SK-N-SH (cell line): ENCODE data around the gene CENPQ. TPM values are rescaled to one million over a fixed set of nuclear protein-coding genes. Genes with fewer than 3 reads are reported as not detected.

Source experiments
- CTCF ChIA-PET: fragments of 300-600, 350-600 bp; formaldehyde crosslinking; extraction: SDS; loops from one replicate; lab custom pipeline; 2021; lab: Yijun Ruan, JAX
- POLR2A ChIA-PET: fragments of 350-600 bp; sonication (Branson Sonifier 250); formaldehyde crosslinking; extraction: SDS; loops from one replicate; lab custom pipeline; 2020; ENCODE audit warnings: antibody characterized with exemption, inconsistent platforms; lab: Yijun Ruan, JAX
- DNase-seq: peaks from one replicate; pipeline ENCODE4 v3.0.0; 2012
- H2AFZ ChIP-seq: fragments of 200-600 bp; sonication (generic); 2 replicates; pipeline ENCODE4 v1.8.1; 2016; ENCODE audit warnings: antibody characterized with exemption, mild to moderate bottlenecking, low read depth
- H3F3A ChIP-seq: fragments of 200-600 bp; sonication (generic); replicated peaks from 2 replicates; pipeline ENCODE3; 2016; ENCODE audit warnings: antibody characterized with exemption, mild to moderate bottlenecking; ENCODE audit not compliant: insufficient read depth
- H3K27ac ChIP-seq, 2 experiments: fragments of 200-500 bp in 1 of 2; fragments of 200-600 bp in 1 of 2; sonication (Bioruptor generic) in 1 of 2; sonication (generic), shearing (Covaris generic) in 1 of 2; 2 replicates each; pipeline versions ENCODE4 v1.5.1 to v1.6.1; 2014 to 2016; ENCODE audit warnings: low read depth in 2 of 2, inconsistent platforms in 1 of 2, low read length in 1 of 2, mild to moderate bottlenecking in 1 of 2, mixed read lengths in 1 of 2
- H3K27me3 ChIP-seq: fragments of 200-600 bp; sonication (generic), shearing (Covaris generic); 2 replicates; pipeline ENCODE4 v1.6.1; 2016; ENCODE audit warnings: mixed run types; ENCODE audit not compliant: insufficient read depth
- H3K36me3 ChIP-seq, 2 experiments: fragments of 200-500 bp in 1 of 2; fragments of 200-600 bp in 1 of 2; sonication (Bioruptor generic) in 1 of 2; sonication (generic) in 1 of 2; replicated peaks in 1 of 2; 2 replicates each; pipeline versions ENCODE3 to v1.5.1; 2014 to 2016; ENCODE audit warnings: low read length in 1 of 2, mild to moderate bottlenecking in 1 of 2; ENCODE audit not compliant: insufficient read depth in 2 of 2, control insufficient read depth in 1 of 2
- H3K4me1 ChIP-seq, 2 experiments: fragments of 200-500 bp in 1 of 2; fragments of 200-600 bp in 1 of 2; sonication (Bioruptor generic) in 1 of 2; sonication (generic), shearing (Covaris generic) in 1 of 2; 2 replicates each; pipeline versions ENCODE4 v1.5.1 to v1.6.1; 2014 to 2016; ENCODE audit warnings: low read depth in 1 of 2, low read length in 1 of 2, mixed run types in 1 of 2; ENCODE audit not compliant: insufficient read depth in 2 of 2, control insufficient read depth in 1 of 2
- H3K4me2 ChIP-seq: fragments of 200-600 bp; sonication (generic), shearing (Covaris generic); 2 replicates; pipeline ENCODE4 v1.6.1; 2017; ENCODE audit warnings: mixed run types
- H3K4me3 ChIP-seq, 2 experiments: fragments of 200-500 bp in 1 of 2; fragments of 200-600 bp in 1 of 2; sonication (Bioruptor generic) in 1 of 2; sonication (generic), shearing (Covaris generic) in 1 of 2; 2 replicates each; pipeline versions ENCODE4 v1.5.1 to v1.8.1; 2014 to 2016; ENCODE audit warnings: low read depth in 2 of 2, inconsistent platforms in 1 of 2, low read length in 1 of 2, mild to moderate bottlenecking in 1 of 2, mixed read lengths in 1 of 2, moderate library complexity in 1 of 2
- H3K79me2 ChIP-seq: fragments of 200-600 bp; sonication (generic); 2 replicates; pipeline ENCODE4 v1.8.1; 2017; ENCODE audit warnings: mild to moderate bottlenecking; ENCODE audit not compliant: insufficient read depth
- H3K9ac ChIP-seq: fragments of 200-600 bp; sonication (generic); 2 replicates; pipeline ENCODE4 v1.6.1; 2017; ENCODE audit warnings: mixed run types
- H3K9me2 ChIP-seq: fragments of 200-600 bp; sonication (generic); 2 replicates; pipeline ENCODE4 v1.6.1; 2017; ENCODE audit warnings: mixed run types
- H3K9me3 ChIP-seq: fragments of 200-600 bp; sonication (generic); 2 replicates; pipeline ENCODE4 v1.6.1; 2017; ENCODE audit warnings: mixed run types, mild to moderate bottlenecking, moderate library complexity
- H4K20me1 ChIP-seq: fragments of 200-600 bp; sonication (generic); 2 replicates; pipeline ENCODE4 v1.6.1; 2017; ENCODE audit warnings: mild to moderate bottlenecking, mixed run types; ENCODE audit not compliant: insufficient read depth
- CHD2 ChIP-seq: fragments of 150-350 bp; IDR thresholded peaks from 2 replicates; pipeline ENCODE4 v1.6.1; 2018; ENCODE audit warnings: low read length; ENCODE audit not compliant: partially characterized antibody
- ELF1 ChIP-seq: IDR thresholded peaks from 2 replicates; pipeline ENCODE4 v1.4.0; 2012
- GABPA ChIP-seq: IDR thresholded peaks from 2 replicates; pipeline ENCODE4 v1.4.0; 2012; ENCODE audit warnings: low read depth, mild to moderate bottlenecking
- GATA2 ChIP-seq: sonication (generic); formaldehyde crosslinking; IDR thresholded peaks from 2 replicates; pipeline ENCODE4 v1.5.0; 2020; ENCODE audit warnings: mild to moderate bottlenecking, missing genetic modification reagents
- MEF2A ChIP-seq: IDR thresholded peaks from 2 replicates; pipeline ENCODE4 v1.4.0; 2012; ENCODE audit warnings: low read depth, borderline replicate concordance
- MXI1 ChIP-seq: IDR thresholded peaks from 2 replicates; pipeline ENCODE4 v1.6.1; 2012; ENCODE audit warnings: mild to moderate bottlenecking, low read depth, low read length, improper control_type of control experiment
- POLR2AphosphoS5 ChIP-seq: IDR thresholded peaks from 2 replicates; pipeline ENCODE4 v1.6.1; 2012; ENCODE audit warnings: low read depth, low read length
- SIN3A ChIP-seq: IDR thresholded peaks from 2 replicates; pipeline ENCODE4 v1.6.1; 2012; ENCODE audit warnings: low read depth, mild to moderate bottlenecking, low read length, moderate library complexity, borderline replicate concordance
- TAF1 ChIP-seq: IDR thresholded peaks from 2 replicates; pipeline ENCODE4 v1.6.1; 2012; ENCODE audit warnings: low read depth, mild to moderate bottlenecking, low read length, moderate library complexity, borderline replicate concordance
- YY1 ChIP-seq: IDR thresholded peaks from 2 replicates; pipeline ENCODE4 v1.4.0; 2012; ENCODE audit warnings: low read depth, mild to moderate bottlenecking
- WGBS: methylation state at CpG from one replicate; pipeline ENCODE4 v1.1.6; 2017; ENCODE audit warnings: low lambda C conversion rate; 5-methylcytosine and 5-hydroxymethylcytosine counted together
- polyA plus RNA-seq, 3 experiments: library from polyadenylated mRNA; depleted of rRNA; stranded (reverse); fragments of >200 nt; gene quantifications; 2 replicates each; pipeline ENCODE4 v1.2.3, GENCODE V29; 2012
- TF ChIP-seq, protein P1 (sequence below): IDR thresholded peaks from 2 replicates; pipeline ENCODE4 v1.4.0; 2012; ENCODE audit warnings: low read depth, borderline replicate concordance
- TF ChIP-seq, protein P2 (sequence below): IDR thresholded peaks from 2 replicates; pipeline ENCODE4 v1.6.1; 2012; ENCODE audit warnings: mild to moderate bottlenecking, low read depth, low read length, moderate library complexity
- TF ChIP-seq, protein P3 (sequence below): IDR thresholded peaks from 2 replicates; pipeline ENCODE4 v1.4.0; 2012; ENCODE audit warnings: low read depth

The CENPQ gene, protein sequence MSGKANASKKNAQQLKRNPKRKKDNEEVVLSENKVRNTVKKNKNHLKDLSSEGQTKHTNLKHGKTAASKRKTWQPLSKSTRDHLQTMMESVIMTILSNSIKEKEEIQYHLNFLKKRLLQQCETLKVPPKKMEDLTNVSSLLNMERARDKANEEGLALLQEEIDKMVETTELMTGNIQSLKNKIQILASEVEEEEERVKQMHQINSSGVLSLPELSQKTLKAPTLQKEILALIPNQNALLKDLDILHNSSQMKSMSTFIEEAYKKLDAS
- polyA plus RNA-seq (2012; rRNA removed) = 2.5 and 3.0 TPM in 2 replicates
- polyA plus RNA-seq (2012; cell fraction: cytosol; rRNA removed) = 4.9 and 6.6 TPM in 2 replicates
- 0.79 and 1.9 TPM in 2 replicates for polyA plus RNA-seq (2012; cell fraction: nucleus; rRNA removed)

DNA sequence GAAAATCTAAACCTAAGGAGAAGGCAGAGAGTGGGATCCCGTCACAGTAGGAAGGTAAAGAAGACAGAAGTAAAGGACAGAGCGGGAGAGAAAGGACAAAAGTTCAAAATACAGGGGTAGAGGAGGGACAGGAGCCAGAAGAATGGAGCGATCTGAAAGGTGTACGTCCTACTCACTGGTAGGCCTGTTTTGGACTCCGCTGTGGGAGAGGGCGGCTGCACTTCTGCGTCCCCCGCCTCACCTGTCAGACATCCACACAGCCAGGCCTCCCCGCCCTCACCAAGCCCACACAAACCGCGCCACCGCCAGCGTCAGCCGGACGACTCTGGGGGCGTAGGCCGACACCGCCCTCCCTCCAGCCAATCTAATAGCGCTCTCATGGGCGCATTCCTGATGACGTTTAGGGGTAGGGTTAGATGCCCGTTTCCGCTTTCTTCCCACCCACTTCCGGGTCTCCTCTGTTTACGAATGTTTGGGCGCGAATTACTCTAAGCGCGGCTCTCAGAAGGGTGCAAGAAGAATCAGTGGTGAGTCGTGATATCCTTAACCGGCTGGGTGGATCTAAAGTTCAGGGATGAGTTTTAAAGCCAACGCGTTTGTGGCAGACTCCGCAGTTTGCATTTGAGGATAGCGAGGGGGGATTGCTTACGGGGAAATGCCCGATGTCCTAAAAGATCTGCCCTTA lies at the start of gene CENPQ, which contains the start of gene MMUT:
CENPQ (plus strand) TSS at position 444 of the 685 bp plus-strand sequence. CDS start 6,807 bp downstream, outside the sequence.
MMUT (minus strand) TSS at position 327 of the 685 bp plus-strand sequence. CDS start 3,787 bp downstream, outside the sequence.
- ChIA-PET POLR2A (no interaction called here), CTCF (no interaction called here)
- peak; percentile 89 for DNase-seq
- Histone ChIP-seq H3K79me2 (peaks cover 79% of the 10 kb centered on the region), H3K4me3 (peak within 1 kb of the TSS; percentile 94 to 95), H4K20me1 (no peaks in the 10 kb centered on the region), H3K9me3 (no peaks in the 10 kb centered on the region; the same call in 1 of the 2 replicates), H2AFZ (peak within 1 kb of the TSS; percentile 96), H3K9ac (peak within 1 kb of the TSS; percentile 85), H3F3A (peaks cover 4% of the 10 kb centered on the region), H3K9me2 (no peaks in the 10 kb centered on the region), H3K27me3 (no peaks in the 10 kb centered on the region), H3K27ac (peak within 1 kb of the TSS; percentile 48 to 71), H3K4me2 (peak within 1 kb of the TSS; percentile 94), H3K4me1 (peaks cover 0 to 3% of the 10 kb centered on the region in 2 experiments; a peak in 2 of 4 replicates), H3K36me3 (peaks cover 8 to 9% of the 10 kb centered on the region in 2 experiments)
- TF ChIP-seq, protein P1, sequence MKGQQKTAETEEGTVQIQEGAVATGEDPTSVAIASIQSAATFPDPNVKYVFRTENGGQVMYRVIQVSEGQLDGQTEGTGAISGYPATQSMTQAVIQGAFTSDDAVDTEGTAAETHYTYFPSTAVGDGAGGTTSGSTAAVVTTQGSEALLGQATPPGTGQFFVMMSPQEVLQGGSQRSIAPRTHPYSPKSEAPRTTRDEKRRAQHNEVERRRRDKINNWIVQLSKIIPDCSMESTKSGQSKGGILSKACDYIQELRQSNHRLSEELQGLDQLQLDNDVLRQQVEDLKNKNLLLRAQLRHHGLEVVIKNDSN = no peak
- TF ChIP-seq YY1 = 0 out of 2 replicates have a peak, but pooled peaks have one; percentile 11
- peak; percentile 96 for TF ChIP-seq GABPA
- TF ChIP-seq, protein P2, sequence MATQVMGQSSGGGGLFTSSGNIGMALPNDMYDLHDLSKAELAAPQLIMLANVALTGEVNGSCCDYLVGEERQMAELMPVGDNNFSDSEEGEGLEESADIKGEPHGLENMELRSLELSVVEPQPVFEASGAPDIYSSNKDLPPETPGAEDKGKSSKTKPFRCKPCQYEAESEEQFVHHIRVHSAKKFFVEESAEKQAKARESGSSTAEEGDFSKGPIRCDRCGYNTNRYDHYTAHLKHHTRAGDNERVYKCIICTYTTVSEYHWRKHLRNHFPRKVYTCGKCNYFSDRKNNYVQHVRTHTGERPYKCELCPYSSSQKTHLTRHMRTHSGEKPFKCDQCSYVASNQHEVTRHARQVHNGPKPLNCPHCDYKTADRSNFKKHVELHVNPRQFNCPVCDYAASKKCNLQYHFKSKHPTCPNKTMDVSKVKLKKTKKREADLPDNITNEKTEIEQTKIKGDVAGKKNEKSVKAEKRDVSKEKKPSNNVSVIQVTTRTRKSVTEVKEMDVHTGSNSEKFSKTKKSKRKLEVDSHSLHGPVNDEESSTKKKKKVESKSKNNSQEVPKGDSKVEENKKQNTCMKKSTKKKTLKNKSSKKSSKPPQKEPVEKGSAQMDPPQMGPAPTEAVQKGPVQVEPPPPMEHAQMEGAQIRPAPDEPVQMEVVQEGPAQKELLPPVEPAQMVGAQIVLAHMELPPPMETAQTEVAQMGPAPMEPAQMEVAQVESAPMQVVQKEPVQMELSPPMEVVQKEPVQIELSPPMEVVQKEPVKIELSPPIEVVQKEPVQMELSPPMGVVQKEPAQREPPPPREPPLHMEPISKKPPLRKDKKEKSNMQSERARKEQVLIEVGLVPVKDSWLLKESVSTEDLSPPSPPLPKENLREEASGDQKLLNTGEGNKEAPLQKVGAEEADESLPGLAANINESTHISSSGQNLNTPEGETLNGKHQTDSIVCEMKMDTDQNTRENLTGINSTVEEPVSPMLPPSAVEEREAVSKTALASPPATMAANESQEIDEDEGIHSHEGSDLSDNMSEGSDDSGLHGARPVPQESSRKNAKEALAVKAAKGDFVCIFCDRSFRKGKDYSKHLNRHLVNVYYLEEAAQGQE = peak; percentile 41; the same call in 1 of the 2 replicates
- TF ChIP-seq MXI1 = peak; percentile 91
- TF ChIP-seq CHD2 = peak; percentile 87
- TF ChIP-seq SIN3A = peak; percentile 91
- no peak for TF ChIP-seq MEF2A
- peak; percentile 91 for TF ChIP-seq ELF1
- TF ChIP-seq TAF1 = peak; percentile 85
- TF ChIP-seq, protein P3, sequence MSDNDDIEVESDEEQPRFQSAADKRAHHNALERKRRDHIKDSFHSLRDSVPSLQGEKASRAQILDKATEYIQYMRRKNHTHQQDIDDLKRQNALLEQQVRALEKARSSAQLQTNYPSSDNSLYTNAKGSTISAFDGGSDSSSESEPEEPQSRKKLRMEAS = peak; percentile 62
- no peak for TF ChIP-seq GATA2 (CRISPR knock-in tag)
- peak; percentile 77 for TF ChIP-seq POLR2AphosphoS5
- 2% methylated on average over 26 of the region's 37 CpGs for WGBS
